ENCODE measurements around the gene EFTUD2. TPM values are rescaled to one million over a fixed set of nuclear protein-coding genes. Genes with fewer than 3 reads are reported as not detected.

EFTUD2 gene
- total RNA-seq, 4 donors from 2014 or later: 65.0 to 116 (median 81.3) TPM

GRCh38 chr17:44941712-44942331 is 42.6 kb upstream of the EFTUD2 start:
- ATAC-seq (no peak), DNase-seq (no peak)
- in situ Hi-C loops (cut with MboI; ENCODE audit: low sequenced_read_pairs in 4 of 4) (no loop called here), intact Hi-C loops (cut with DNase I; ENCODE audit: low total_unique reads) (no loop called here)
- Histone ChIP-seq H3K4me1 (no peaks in the 10 kb centered on the region), H3K36me3 (no peaks in the 10 kb centered on the region), H3K27me3 (peaks cover under 1 to 3% (median 3%) of the 10 kb centered on the region in 3 donors), H3K9me3 (no peaks in the 10 kb centered on the region), H3K4me3 (no peak overlapping the region), H3K27ac (no peak overlapping the region)
- no peak for TF ChIP-seq POLR2A (IDR thresholded peaks at IDR 0.05)
- no peak for TF ChIP-seq CTCF (IDR thresholded peaks at IDR 0.05 in 4 of 5, conservative IDR thresholded peaks at IDR 0.05 in 1 of 5)

- Histone ChIP-seq H3K4me1 (no peaks in the 10 kb centered on the region), H3K9me3 (no peaks in the 10 kb centered on the region), H3K27me3 (peaks cover 0 to 3% (median 0%) of the 10 kb centered on the region in 3 donors), H3K27ac (no peak overlapping the region), H3K36me3 (no peaks in the 10 kb centered on the region), H3K4me3 (no peak overlapping the region)
- ATAC-seq (no peak), DNase-seq (no peak)
- TF ChIP-seq POLR2A (IDR thresholded peaks at IDR 0.05) (no peak), CTCF (IDR thresholded peaks at IDR 0.05 in 4 of 5, conservative IDR thresholded peaks at IDR 0.05 in 1 of 5) (no peak)
- intact Hi-C loops (cut with DNase I; ENCODE audit: low total_unique reads) (no loop called here), in situ Hi-C loops (cut with MboI; ENCODE audit: low sequenced_read_pairs in 4 of 4) (no loop called here)
Observed at GRCh38 chr17:44940768-44941167, 41.5 kb upstream of the EFTUD2 start.

- H3K36me3 ChIP-seq: no peaks in the 10 kb centered on the region
- ATAC-seq (no peak), DNase-seq (no peak)
- H3K4me1 ChIP-seq: no peaks in the 10 kb centered on the region
- no peak overlapping the region for H3K4me3 ChIP-seq
- H3K27me3 ChIP-seq: peaks cover 0 to 3% (median 0%) of the 10 kb centered on the region in 3 donors
- H3K27ac ChIP-seq: no peak overlapping the region
- no peak for TF ChIP-seq CTCF (IDR thresholded peaks at IDR 0.05 in 4 of 5, conservative IDR thresholded peaks at IDR 0.05 in 1 of 5)
- TF ChIP-seq POLR2A (IDR thresholded peaks at IDR 0.05): no peak
- in situ Hi-C loops (cut with MboI; ENCODE audit: low sequenced_read_pairs in 4 of 4) (no loop called here), intact Hi-C loops (cut with DNase I; ENCODE audit: low total_unique reads) (no loop called here)
- H3K9me3 ChIP-seq: no peaks in the 10 kb centered on the region
Observed at GRCh38 chr17:44940317-44940716, 41.1 kb upstream of the EFTUD2 start.

DNA sequence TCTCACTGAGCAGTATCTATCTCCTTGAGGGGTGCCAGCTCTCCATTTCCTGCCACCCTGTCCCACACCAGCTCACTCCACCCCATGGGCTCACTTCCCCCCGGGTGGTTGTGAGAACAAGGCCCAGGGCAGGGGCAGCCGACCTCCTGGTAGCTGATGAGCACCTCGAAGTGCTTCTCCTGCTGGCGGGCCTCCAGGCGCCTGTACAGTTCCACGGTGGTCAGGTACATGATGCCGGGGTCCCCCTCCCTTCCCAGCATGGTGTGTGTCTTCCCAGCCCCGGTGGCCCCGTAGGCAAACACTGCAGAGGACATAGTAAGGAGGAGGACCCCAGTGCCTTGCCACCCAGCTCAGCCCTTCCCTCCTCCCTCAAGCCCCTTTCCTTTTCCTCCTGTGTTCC is 35.9 kb upstream of the EFTUD2 start:
- DNase-seq (no peak), ATAC-seq (no peak)
- Histone ChIP-seq H3K27ac (no peak overlapping the region), H3K36me3 (no peaks in the 10 kb centered on the region), H3K4me3 (no peak overlapping the region), H3K4me1 (no peaks in the 10 kb centered on the region), H3K27me3 (no peaks in the 10 kb centered on the region), H3K9me3 (no peaks in the 10 kb centered on the region)
- no peak for TF ChIP-seq POLR2A (IDR thresholded peaks at IDR 0.05)
- no peak for TF ChIP-seq CTCF (IDR thresholded peaks at IDR 0.05 in 4 of 5, conservative IDR thresholded peaks at IDR 0.05 in 1 of 5)
- in situ Hi-C loops (cut with MboI; ENCODE audit: low sequenced_read_pairs in 4 of 4): no loop called here
- intact Hi-C loops (cut with DNase I; ENCODE audit: low total_unique reads): no loop called here

DNA sequence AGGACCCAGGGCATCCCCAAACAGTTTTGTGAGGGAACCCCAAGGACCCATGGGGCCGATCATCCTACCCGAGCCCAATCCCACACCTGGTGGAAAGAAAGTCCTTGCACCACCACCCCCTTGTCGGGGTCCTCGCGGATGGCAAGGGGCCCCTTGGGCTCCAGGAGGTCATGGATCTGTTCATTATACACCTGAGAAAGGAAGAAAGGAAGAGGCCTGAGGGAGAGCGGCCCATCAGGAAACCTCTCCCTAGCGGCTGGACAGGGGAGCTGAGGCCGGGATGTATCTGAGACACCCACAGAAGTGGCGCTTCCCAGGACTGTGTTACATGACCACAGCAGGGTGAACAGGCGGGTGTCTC is 35.5 kb upstream of the EFTUD2 start:
- no peak for ATAC-seq

More for the DNA sequence above, 35.5 kb upstream of the EFTUD2 start:
- H3K27ac ChIP-seq: no peak overlapping the region
- no peaks in the 10 kb centered on the region for H3K36me3 ChIP-seq
- H3K27me3 ChIP-seq: no peaks in the 10 kb centered on the region
- intact Hi-C loops (cut with DNase I; ENCODE audit: low total_unique reads): no loop called here
- H3K9me3 ChIP-seq: no peaks in the 10 kb centered on the region
- no peak overlapping the region for H3K4me3 ChIP-seq
- H3K4me1 ChIP-seq: no peaks in the 10 kb centered on the region
- no peak for TF ChIP-seq POLR2A (IDR thresholded peaks at IDR 0.05)
- TF ChIP-seq CTCF (IDR thresholded peaks at IDR 0.05 in 4 of 5, conservative IDR thresholded peaks at IDR 0.05 in 1 of 5): no peak
- no peak for DNase-seq
- in situ Hi-C loops (cut with MboI; ENCODE audit: low sequenced_read_pairs in 4 of 4): no loop called here

All from gastrocnemius medialis (tissue), 4 donors.